Heart left ventricle (tissue), 13 donors: ENCODE measurements around the gene RIIAD1.

Experiments
- CTCF ChIP-seq, 12 donors: fragments of 200-600 bp; sonication (generic) in 4 of 12; IDR thresholded peaks; one replicate each; pipeline versions ENCODE4 v1.5.0 to v1.8.0; 2018 to 2022; ENCODE audit warnings: antibody characterized with exemption in 12 of 12, mild to moderate bottlenecking in 5 of 12
- POLR2A ChIP-seq, 2 donors: fragments of 450-650 bp; IDR thresholded peaks; one replicate each; pipeline ENCODE4 v1.6.1; 2017; ENCODE audit warnings: antibody characterized with exemption in 2 of 2, mild to moderate bottlenecking in 2 of 2, moderate library complexity in 2 of 2
- donor health status: ischemic (EF 13 %, LVEDD 7.1; RV severe dilation, severe dysfunction).
- donor health status: DM: no; HTN: yes; CAD: no.
- donor health status: DM: no; HTN: no; CAD: no.
- donor health status: ischemic (EF 25% LVEDD 6.9; RV normal size, moderate dysfunction).
- donor health status: ischemic (EF 25% LVEDD 5.7; RV mildly dilated, moderate dysfunction).
- donor health status: ischemic (EF 35%, LVEDD 5.7; RV mildly dilated, moderate dysfunction).
- donor health status: nonischemic (EF 11% LVEDD 7.7; RV severe dilation, severe dysfunction).
- donor health status: DM: yes; HTN: yes; CAD: no.
- donor health status: PGD.
- donor health status: ischemic (EF 29% LVEDD 5.4; RV normal size, mild dysfunction).
- donor health status: nonischemic (EF 23%, LVEDD 6.1; RV moderate dilation, normal function).

GRCh38 chr1:151718666-151719065 lies 2.7 kb upstream of the RIIAD1 start:
- TF ChIP-seq CTCF (IDR thresholded peaks at IDR 0.05): no peak
- TF ChIP-seq POLR2A (IDR thresholded peaks at IDR 0.05): no peak
